ENCODE results near the gene KDM6A.
"Not testable (repeated sequence)": the region's sequence is repeated elsewhere in the genome, so short reads cannot be mapped to it uniquely, and the experiment has no call there.

KDM6A gene

GRCh38 chrX:45134775-45135174 is 261.8 kb downstream of the KDM6A start:
- no peak overlapping the region for H3K4me3 ChIP-seq (ENCODE audit: low read depth, low read length)
- no peak for DNase-seq (ENCODE audit: low read depth)
- no peak for TF ChIP-seq CTCF (IDR thresholded peaks at IDR 0.05; ENCODE audit: insufficient read depth, low read depth, low read length, missing control alignments)

- not testable (repeated sequence) for H3K4me3 ChIP-seq (ENCODE audit: low read depth, low read length); DNase-seq (ENCODE audit: low read depth)
Measured at GRCh38 chrX:45135391-45136075, 262.5 kb downstream of the KDM6A start.

- H3K4me3 ChIP-seq (ENCODE audit: low read depth, low read length): no peak overlapping the region
- TF ChIP-seq CTCF (IDR thresholded peaks at IDR 0.05; ENCODE audit: insufficient read depth, low read depth, low read length, missing control alignments): no peak
- DNase-seq (ENCODE audit: low read depth): no peak
Measured at GRCh38 chrX:45137531-45137930, 264.5 kb downstream of the KDM6A start.

GRCh38 chrX:45138525-45138924 is 265.5 kb downstream of the KDM6A start:
- H3K4me3 ChIP-seq (ENCODE audit: low read depth, low read length): no peak overlapping the region
- no peak for DNase-seq (ENCODE audit: low read depth)
- TF ChIP-seq CTCF (IDR thresholded peaks at IDR 0.05; ENCODE audit: insufficient read depth, low read depth, low read length, missing control alignments): no peak

- no peak for DNase-seq (ENCODE audit: low read depth)
- no peak for TF ChIP-seq CTCF (IDR thresholded peaks at IDR 0.05; ENCODE audit: insufficient read depth, low read depth, low read length, missing control alignments)
- no peak overlapping the region for H3K4me3 ChIP-seq (ENCODE audit: low read depth, low read length)
Measured at GRCh38 chrX:45140812-45141211, 267.8 kb downstream of the KDM6A start.

- DNase-seq (ENCODE audit: low read depth): no peak
- no peak for TF ChIP-seq CTCF (IDR thresholded peaks at IDR 0.05; ENCODE audit: insufficient read depth, low read depth, low read length, missing control alignments)
- no peak overlapping the region for H3K4me3 ChIP-seq (ENCODE audit: low read depth, low read length)
Measured at GRCh38 chrX:45142185-45142584, 269.2 kb downstream of the KDM6A start.

GRCh38 chrX:45143455-45143854 is 270.5 kb downstream of the KDM6A start:
- no peak overlapping the region for H3K4me3 ChIP-seq (ENCODE audit: low read depth, low read length)
- no peak for TF ChIP-seq CTCF (IDR thresholded peaks at IDR 0.05; ENCODE audit: insufficient read depth, low read depth, low read length, missing control alignments)
- no peak for DNase-seq (ENCODE audit: low read depth)

Data from GM12865 (cell line).